IPS-18c (cell line): ENCODE data around the gene TMEM132D.

Experiments
- H3K4me3 ChIP-seq: 2 replicates; pipeline ENCODE4 v1.7.0; 2013; ENCODE audit warnings: low read depth, mild to moderate bottlenecking, low read length, moderate library complexity; ENCODE audit not compliant: insufficient read depth
- H3K9me3 ChIP-seq: one replicate; pipeline ENCODE4 v1.6.1; 2013; ENCODE audit warnings: mild to moderate bottlenecking, low read length, moderate library complexity; ENCODE audit not compliant: control insufficient read depth, insufficient read depth

The TMEM132D gene

DNA sequence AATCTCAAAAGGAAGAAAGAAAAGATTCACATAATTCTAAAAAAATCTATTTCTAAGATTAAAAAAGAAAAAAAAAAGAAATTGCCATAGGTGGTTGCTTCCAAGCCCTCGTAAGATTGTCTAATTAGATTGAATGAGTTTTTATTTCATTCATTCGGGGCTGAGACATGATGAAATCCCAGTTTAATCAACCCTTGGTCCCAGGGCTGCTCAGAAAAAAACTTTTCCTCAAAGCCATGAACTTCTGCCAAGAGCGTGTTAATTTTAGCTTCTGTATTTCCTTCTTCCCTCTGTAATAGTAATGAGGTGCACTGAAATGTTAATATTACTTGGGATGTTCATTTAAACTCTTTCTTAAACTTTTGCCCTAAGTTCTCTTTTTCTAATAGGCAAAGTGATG is 62.6 kb downstream of the TMEM132D start:
- no peaks in the 10 kb centered on the region for H3K9me3 ChIP-seq
- H3K4me3 ChIP-seq = no peak overlapping the region

DNA sequence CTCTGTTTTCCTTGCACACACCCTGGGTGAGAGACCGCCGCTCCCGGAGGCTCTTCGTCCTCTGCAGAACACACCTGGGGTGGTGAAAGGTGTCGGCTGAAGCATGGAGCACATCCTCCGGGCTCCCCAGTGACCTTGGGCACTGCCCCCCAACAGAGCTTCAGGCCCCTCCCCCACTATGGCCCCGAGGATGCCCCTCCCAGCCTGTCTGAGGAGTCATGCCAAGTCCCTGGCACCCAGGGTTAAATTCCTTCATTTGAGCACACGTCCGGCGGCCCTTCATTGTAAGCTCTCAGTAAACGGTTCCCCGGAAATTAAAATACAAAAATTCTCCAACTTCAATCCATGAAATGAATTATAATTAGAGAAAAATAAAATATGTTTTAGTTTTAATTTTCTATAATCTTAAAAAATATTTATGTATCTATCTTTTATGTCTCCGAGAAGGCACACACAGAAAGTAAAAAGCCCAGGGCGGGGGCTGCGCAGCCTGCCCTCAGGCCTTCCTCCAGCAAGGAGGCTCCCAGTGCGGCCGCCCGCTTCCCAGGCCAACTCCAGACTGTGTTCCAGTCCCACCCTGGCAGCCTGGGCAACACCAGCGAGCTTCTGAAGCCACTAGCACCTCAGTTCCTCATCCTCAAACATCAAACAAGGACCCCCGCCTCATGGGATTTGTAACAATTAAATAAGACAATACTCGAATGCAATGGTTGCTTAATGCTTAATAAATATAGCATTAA is 63.5 kb downstream of the TMEM132D start:
- H3K4me3 ChIP-seq = no peak overlapping the region
- no peaks in the 10 kb centered on the region for H3K9me3 ChIP-seq

DNA sequence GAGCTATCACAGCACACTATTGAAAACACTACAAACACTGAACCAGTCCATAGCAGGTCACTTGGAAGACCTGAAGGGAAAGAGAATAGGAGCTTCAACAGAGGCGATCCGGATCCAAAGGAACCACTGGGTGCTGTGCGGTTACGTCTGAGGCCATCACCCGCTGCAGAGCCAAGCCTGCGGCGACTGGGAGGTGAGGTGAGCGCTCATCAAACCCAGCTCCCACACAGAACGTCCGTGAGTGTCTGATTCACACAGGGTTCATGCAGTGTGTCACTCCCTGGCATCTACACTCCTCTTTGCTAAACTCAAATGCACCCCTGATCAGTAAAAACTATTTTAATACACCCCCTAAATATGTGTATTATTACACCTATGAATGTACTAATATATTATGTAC is 64.1 kb downstream of the TMEM132D start:
- Histone ChIP-seq H3K4me3 (no peak overlapping the region), H3K9me3 (no peaks in the 10 kb centered on the region)

DNA sequence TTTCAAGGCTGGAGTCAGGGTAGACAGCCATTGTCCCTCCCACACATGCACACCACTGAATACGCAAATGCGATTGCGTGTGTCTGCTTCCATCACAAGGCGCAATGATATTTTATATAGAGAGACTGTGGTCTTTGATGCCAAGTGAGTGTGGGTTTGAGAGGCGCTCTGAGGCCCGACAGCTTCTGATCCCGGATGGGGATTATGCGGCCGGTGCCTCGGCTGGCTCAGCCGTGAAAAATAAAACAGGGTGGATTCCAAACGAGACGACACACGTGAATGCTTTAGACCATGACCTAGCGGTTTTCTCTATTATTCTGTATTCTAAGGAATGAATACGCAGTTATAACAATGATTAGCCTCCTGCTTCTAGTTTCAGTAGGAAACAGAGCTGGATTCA is 72.5 kb downstream of the TMEM132D start:
- H3K9me3 ChIP-seq = peaks cover 2% of the 10 kb centered on the region
- H3K4me3 ChIP-seq = no peak overlapping the region

DNA sequence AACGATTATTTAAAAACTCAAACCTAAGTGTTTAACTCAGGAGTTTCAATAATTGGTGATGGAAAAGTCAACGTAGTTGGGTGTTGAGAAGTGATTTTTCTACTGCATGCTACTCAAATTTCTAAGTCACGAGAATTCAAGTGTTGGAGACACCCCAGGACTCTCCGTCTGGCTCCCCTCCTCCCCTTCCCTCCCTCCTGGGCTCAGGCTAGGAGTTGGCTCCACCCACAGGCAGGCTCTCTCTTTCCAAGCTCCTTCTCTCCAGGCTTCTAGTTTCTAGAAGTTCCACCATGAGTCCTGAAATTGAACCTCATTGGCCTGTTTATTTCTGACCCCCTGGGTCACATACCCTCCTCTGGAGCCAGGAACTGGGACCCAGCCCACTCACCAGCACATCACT is 73.0 kb downstream of the TMEM132D start:
- H3K4me3 ChIP-seq = no peak overlapping the region
- H3K9me3 ChIP-seq = peaks cover 2% of the 10 kb centered on the region

DNA sequence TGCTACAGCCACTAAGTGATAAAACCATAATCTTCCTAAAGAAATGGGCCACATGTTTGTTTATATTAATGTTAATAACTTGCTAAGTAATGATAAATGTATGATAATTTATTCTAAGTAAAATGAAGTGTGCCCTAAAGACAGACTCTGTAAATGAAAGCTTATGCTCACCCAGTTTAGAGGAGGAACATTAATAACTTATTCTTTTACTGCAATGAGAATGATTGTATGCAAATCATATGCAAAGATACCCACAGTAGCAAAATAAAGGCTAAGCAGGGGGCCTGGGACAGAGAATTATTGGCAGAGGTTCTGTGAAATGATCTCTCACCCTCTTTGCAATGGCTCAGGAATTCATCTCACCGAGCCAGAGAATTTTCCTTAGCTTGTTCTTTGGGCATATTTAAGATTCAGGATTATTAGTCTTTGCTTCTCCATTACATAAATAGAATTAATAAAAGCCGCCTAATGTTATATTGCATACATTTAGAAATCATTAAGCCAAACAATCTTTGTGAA is 75.9 kb downstream of the TMEM132D start:
- Histone ChIP-seq H3K4me3 (no peak overlapping the region), H3K9me3 (peaks cover 2% of the 10 kb centered on the region)

DNA sequence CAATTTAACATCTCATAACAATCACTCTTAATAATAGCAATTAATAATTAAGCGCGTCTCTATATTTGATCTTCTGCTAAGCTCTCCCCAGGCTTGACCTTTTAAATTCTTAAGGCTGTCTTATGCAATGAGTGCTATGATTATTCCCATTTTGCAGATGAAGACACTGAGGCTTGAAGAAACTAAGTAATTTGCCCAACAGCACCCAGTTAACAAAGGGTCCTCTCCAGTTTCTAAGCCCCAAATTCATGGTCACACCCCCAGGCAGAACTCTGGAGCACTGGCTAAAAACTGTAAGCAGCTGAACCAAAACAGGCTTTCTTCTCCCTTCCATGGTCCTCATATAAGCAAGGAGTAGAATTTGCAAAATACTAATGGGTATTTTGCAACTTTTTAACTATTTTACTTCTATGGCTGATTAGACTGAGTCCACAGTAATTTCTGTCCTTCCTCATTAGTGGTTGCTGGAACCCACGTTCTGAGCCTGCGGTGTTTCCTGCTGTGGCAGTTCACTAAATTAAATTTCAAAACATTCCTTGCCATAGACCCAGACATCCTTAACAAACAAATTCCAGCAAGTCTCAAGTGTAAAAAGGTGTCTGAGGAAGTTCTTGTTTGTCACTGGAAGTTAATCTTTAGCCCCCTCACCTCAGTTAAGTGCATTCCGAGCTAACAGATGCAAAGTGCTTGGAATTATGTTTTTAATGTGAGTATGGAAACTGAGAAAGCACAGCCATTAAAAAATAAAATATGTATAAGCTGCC is 76.5 kb downstream of the TMEM132D start:
- H3K9me3 ChIP-seq = peaks cover 2% of the 10 kb centered on the region
- no peak overlapping the region for H3K4me3 ChIP-seq

DNA sequence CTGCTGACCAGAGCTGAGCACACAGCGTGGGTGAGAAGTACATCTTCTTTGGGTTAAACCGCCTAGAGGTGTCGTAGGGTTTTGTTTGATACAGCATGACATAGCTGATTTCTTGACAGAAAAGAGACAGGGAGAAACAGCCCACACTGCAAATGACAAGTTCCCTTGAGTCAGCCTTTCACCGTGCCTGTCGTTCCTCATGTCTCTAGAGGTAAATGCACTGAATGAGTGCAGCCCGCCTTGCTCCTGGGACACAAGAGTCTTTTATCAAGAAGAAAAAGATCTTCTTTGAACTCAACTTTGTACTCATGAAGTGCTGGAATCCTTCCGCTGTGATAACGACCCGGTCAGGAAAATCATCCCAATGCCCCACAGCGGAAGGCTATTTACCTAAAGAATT is 77.6 kb downstream of the TMEM132D start:
- peaks cover 2% of the 10 kb centered on the region for H3K9me3 ChIP-seq
- no peak overlapping the region for H3K4me3 ChIP-seq

DNA sequence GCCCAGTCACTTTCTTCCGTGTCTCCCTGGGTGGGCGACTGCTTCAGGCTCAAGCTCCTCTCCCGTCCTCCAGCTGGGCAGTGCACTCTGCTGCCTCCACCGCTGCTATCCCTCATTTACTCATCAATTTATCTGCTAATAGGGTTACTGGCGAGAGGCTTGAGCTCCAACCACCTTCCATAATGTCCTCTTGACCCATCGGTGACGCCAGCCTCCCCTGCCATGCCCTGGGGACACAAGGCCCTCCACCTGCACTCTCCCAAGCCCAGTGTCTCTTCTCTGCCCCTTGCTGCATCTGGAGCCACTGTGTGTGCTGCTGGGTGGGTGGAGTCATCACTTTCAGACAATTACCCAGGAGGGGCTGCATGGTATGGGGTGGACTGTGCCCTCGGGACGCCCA is 78.5 kb downstream of the TMEM132D start:
- Histone ChIP-seq H3K4me3 (no peak overlapping the region), H3K9me3 (peaks cover 2% of the 10 kb centered on the region)

DNA sequence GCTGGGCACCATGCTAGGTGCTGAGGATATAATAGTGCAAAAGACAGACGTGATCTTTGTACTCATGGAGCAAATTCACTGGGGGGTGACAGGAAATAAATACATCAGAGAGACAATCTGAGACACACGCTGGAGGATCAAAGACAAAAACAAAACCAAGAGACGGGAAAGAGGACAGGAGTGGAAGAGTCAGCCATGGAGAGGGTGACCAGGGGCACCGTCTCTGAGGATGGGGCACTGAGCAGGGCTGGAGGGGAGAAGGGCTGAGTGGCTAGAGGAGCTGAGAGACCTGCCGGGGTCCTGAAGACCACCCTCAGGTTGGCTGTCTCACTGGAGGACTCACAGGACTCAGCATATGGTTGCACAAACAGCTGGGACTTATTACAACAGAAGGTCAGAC is 81.9 kb downstream of the TMEM132D start:
- Histone ChIP-seq H3K4me3 (no peak overlapping the region), H3K9me3 (peaks cover 2% of the 10 kb centered on the region)

DNA sequence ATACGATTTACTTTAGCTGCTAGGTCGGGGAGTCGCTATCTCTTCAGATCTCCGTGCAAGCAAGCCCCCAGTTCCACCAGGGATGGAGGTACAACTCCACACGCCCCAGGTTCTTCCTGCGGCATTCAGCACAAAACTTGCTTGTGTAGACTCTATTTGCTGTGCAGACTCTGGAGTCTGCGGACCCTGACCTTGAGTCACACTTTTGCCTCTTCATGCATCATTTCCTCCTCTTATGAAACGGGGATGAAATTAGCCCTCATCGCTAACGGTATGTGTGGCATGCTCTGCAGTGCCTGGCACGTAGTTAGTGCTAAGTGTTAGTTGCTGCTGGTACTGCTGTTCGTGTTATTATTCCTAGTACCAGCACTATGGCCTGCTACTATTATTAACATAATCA is 84.4 kb downstream of the TMEM132D start:
- Histone ChIP-seq H3K9me3 (no peaks in the 10 kb centered on the region), H3K4me3 (no peak overlapping the region)

DNA sequence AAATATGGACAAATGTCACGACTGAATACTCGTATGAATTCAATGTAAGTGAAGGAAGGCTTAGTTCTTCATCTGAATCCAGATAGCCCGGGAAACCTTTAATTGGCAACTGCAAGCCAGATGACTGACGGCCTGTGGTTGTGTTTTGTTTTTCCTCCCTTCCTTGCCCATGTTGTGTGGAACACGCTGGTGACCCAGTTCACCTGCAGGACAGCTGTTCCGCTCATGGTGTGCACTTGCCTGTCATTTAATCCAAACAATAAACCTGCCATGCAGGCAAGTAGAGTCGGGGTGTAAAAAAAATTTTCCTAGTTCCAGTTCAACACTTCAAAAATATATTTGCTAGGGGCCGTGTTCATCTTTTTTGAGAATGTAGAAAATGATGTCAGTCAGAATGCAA is 88.0 kb downstream of the TMEM132D start:
- no peaks in the 10 kb centered on the region for H3K9me3 ChIP-seq
- no peak overlapping the region for H3K4me3 ChIP-seq

DNA sequence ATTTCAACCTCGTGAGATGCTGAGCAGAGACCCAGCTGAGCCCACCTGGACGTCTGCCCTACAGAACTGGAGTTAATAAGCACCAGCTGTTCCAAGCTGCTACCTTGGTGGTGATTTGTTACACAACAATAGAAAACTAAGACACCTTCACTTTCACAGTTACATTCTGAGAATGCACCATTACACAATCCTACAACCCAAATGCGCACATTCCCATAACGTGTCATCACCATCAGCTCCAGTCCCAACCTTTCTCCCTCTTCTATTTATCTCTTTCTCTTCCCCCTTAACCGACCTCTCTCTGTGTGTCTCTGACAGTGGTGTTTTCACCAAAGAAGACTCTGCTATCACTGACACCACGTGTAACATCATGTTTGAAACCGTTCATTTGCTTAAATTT is 91.9 kb downstream of the TMEM132D start:
- no peak overlapping the region for H3K4me3 ChIP-seq
- no peaks in the 10 kb centered on the region for H3K9me3 ChIP-seq

DNA sequence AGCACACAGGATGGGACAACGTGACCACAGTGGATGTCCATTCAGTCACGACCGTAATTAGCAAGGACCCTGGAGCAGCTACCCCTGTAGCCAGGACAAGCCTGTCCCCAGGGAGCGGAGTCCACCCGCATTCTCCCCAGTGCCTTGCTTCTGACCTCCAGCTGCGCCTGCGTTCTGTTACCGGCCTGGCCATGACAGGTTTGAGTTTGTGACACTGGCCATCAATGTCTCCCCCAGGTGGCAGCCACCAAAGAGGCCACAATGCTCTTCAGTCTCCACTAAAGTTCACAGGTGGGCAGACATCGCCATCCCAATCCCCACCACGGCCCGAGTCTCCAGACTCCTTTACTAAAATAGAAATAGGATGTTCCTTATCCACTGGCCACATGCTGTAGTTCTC is 96.7 kb downstream of the TMEM132D start:
- Histone ChIP-seq H3K9me3 (no peaks in the 10 kb centered on the region), H3K4me3 (no peak overlapping the region)

DNA sequence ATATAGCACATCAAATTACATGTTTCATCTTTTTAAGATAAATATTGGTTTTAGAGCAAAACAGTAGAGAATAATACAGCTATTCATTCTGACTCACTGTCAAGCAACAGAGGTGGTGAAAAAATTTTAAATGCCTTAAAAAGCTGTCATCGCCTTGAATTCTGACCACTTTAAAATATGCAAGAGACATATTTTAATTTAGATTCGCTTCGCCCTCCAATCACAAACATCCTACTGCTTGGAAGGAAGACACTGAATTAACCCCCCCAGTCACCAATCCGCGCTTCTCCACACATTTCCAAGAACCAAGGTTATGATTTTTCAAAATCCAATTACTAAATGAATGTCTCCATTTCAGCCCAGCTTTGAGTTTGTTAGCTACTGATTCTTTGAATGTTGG is 112.4 kb downstream of the TMEM132D start:
- peaks cover 3% of the 10 kb centered on the region for H3K9me3 ChIP-seq
- no peak overlapping the region for H3K4me3 ChIP-seq

DNA sequence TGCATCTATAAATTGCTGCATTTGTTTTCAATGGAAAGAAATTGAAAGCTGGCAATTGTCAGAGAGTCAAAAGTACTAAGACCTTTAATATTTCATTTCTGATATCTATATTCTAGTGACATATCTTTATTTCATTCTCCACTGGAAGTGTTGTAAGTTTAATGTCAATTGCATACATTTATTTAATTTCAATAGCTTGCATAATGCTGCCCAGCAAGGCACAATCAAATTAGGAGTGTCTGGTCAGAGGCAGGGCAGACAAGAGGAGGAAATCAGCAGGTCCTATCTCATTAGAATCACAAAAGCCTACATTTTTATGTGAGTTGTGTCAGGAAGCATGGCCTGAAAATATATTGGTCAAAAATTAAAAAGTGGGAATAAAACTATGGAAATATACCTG is 112.9 kb downstream of the TMEM132D start:
- Histone ChIP-seq H3K9me3 (peaks cover 3% of the 10 kb centered on the region), H3K4me3 (no peak overlapping the region)

DNA sequence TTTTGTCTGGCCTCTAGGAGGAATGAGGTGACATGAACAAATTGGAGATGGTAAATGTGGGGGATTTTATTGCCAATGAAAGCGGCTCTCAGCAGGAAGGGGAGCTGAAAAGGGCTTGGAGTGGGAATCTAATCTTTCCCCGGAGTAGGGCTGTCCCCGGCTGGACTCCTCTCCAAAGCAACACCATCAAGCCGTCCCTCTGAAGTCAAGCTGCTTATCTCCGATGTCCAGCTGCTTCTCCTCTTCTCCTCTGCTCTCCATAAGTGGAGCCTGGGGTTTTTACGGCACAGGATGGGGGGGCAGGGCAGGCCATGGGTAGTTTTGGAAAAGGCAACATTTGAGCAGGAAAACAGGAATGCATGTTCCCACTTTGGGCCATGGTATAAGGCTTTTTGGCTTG is 113.5 kb downstream of the TMEM132D start:
- H3K9me3 ChIP-seq = peaks cover 3% of the 10 kb centered on the region
- no peak overlapping the region for H3K4me3 ChIP-seq

DNA sequence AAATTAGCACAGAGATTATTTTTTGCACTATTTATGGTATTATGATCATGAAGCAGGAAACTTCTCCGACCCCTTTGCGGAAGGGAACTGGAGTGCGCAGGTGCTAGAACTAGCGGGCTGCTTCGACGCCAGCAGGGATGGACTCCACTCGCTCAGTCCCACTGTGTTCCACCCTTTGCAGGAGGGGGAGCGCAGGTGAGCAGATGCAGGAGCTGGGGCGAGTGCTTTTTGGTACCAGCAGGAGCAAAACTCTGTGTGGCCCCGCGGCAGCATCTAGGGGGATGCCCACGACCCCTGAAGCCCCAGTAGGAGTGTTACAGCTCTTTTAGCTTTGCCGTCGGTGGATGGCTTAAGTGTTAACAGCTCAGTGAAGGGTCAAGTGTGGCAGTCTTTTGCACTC is 113.9 kb downstream of the TMEM132D start:
- H3K4me3 ChIP-seq = no peak overlapping the region
- H3K9me3 ChIP-seq = peaks cover 3% of the 10 kb centered on the region
